HL-60 (cell line): ENCODE data around the gene TPCN1.

Experiments used
- DNase-seq, 2 experiments: peaks; one replicate each; pipeline ENCODE4 v3.0.0-alpha.2; 2010 to 2020; ENCODE audit warnings: low read depth in 1 of 2, low spot score in 1 of 2
- H3K27ac ChIP-seq: fragments of 250-450 bp; sonication (Bioruptor Pico); replicated peaks from 2 replicates; pipeline ENCODE4 v1.5.1; 2020; ENCODE audit warnings: mild to moderate bottlenecking, moderate library complexity
- H3K27me3 ChIP-seq: fragments of 250-450 bp; sonication (Bioruptor Pico); 2 replicates; pipeline ENCODE4 v1.5.1; 2021; ENCODE audit warnings: mild to moderate bottlenecking, moderate library complexity; ENCODE audit not compliant: insufficient read depth, poor library complexity, severe bottlenecking
- H3K4me3 ChIP-seq: replicated peaks from 2 replicates; pipeline ENCODE4 v1.5.1; 2011; ENCODE audit warnings: mild to moderate bottlenecking, control low read depth, low read length; ENCODE audit not compliant: insufficient read depth
- GABPA ChIP-seq: IDR thresholded peaks from 2 replicates; pipeline ENCODE4 v1.6.1; 2012; ENCODE audit warnings: low read depth
- POLR2AphosphoS5 ChIP-seq: IDR thresholded peaks from 2 replicates; pipeline ENCODE4 v1.6.1; 2012; ENCODE audit warnings: low read depth
- REST ChIP-seq: IDR thresholded peaks from 2 replicates; pipeline ENCODE4 v1.6.1; 2012; ENCODE audit warnings: low read depth; ENCODE audit not compliant: insufficient replicate concordance
- SPI1 ChIP-seq: IDR thresholded peaks from 2 replicates; pipeline ENCODE4 v1.6.1; 2012; ENCODE audit warnings: low read depth, mild to moderate bottlenecking, borderline replicate concordance
- TF ChIP-seq, protein P1 (sequence below): IDR thresholded peaks from one replicate; pipeline ENCODE4 v1.5.1; 2011; ENCODE audit warnings: low read length, control low read depth, inconsistent platforms; ENCODE audit not compliant: insufficient read depth

TPCN1 gene

DNA sequence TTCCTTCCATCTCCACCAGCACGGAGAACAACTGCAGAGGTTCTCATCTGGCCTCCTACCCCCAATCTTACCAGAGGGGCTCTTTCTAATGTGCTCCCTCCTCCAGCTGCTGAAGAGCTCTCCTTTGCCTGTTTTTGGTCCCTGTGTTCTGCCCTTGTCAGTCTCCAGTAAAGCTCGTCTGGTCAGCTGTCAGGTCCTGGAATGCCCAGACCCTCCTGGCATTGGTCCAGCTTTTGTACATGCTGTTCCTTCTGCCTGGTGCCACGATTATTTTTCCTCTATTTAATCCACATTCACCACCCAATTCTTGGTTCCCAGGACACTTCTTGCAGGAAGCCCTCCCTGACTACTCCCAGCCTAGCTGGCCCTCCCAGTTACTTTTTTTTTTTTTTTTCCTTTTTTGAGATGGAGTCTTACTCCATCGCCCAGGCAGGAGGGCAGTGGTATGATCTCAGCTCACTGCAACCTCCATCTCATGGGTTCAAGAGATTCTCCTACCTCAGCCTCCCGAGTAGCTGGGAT is 107.2 kb downstream of the TPCN1 start:
- no peak for TF ChIP-seq POLR2AphosphoS5
- no peak for TF ChIP-seq GABPA
- TF ChIP-seq REST = no peak
- TF ChIP-seq SPI1 = no peak
- TF ChIP-seq, protein P1, sequence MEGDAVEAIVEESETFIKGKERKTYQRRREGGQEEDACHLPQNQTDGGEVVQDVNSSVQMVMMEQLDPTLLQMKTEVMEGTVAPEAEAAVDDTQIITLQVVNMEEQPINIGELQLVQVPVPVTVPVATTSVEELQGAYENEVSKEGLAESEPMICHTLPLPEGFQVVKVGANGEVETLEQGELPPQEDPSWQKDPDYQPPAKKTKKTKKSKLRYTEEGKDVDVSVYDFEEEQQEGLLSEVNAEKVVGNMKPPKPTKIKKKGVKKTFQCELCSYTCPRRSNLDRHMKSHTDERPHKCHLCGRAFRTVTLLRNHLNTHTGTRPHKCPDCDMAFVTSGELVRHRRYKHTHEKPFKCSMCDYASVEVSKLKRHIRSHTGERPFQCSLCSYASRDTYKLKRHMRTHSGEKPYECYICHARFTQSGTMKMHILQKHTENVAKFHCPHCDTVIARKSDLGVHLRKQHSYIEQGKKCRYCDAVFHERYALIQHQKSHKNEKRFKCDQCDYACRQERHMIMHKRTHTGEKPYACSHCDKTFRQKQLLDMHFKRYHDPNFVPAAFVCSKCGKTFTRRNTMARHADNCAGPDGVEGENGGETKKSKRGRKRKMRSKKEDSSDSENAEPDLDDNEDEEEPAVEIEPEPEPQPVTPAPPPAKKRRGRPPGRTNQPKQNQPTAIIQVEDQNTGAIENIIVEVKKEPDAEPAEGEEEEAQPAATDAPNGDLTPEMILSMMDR = no peak
- Histone ChIP-seq H3K27ac (no peak overlapping the region), H3K27me3 (no peaks in the 10 kb centered on the region), H3K4me3 (no peak overlapping the region)
- DNase-seq = no peak

GRCh38 chr12:113329022-113329790 is 107.9 kb downstream of the TPCN1 start:
- Histone ChIP-seq H3K27ac (no peak overlapping the region), H3K27me3 (no peaks in the 10 kb centered on the region), H3K4me3 (no peak overlapping the region)
- TF ChIP-seq, protein P1 = no peak
- no peak for TF ChIP-seq REST
- TF ChIP-seq POLR2AphosphoS5 = no peak
- TF ChIP-seq SPI1 = no peak
- no peak for TF ChIP-seq GABPA
- no peak for DNase-seq

- H3K27me3 ChIP-seq = no peaks in the 10 kb centered on the region
- H3K4me3 ChIP-seq = no peak overlapping the region
- H3K27ac ChIP-seq = no peak overlapping the region
- DNase-seq = no peak
- TF ChIP-seq GABPA = no peak
- TF ChIP-seq POLR2AphosphoS5 = no peak
- TF ChIP-seq SPI1 = no peak
- TF ChIP-seq, protein P1 = no peak
- TF ChIP-seq REST = no peak
These were observed 108.6 kb downstream of the TPCN1 start for GRCh38 chr12:113329791-113330417.
